Activated CD8-positive, alpha-beta T cell treated with anti-CD3 and anti-CD28 coated beads, Interleukin-2, amount 10 ng/mL, durations not matched to agents 7 days and 5 days (primary cell): Measurements from ENCODE around the gene MRPS17. TPM values are rescaled to one million over a fixed set of nuclear protein-coding genes. Genes with fewer than 3 reads are reported as not detected.

Source experiments
- ATAC-seq: fragments of 150-1000 bp; cut with Tn5 transposase; one replicate; pipeline ENCODE4 v1.10.0; 2021; ENCODE audit warnings: moderate library complexity
- CTCF ChIA-PET: fragments of 350-600 bp; sonication (Branson Sonifier 250); formaldehyde crosslinking; loops from one replicate; lab custom pipeline; 2021; ENCODE audit warnings: antibody characterized with exemption; lab: Charles Lee
- POLR2A ChIA-PET: fragments of 350-600 bp; sonication (Branson Sonifier 250); formaldehyde crosslinking; loops from one replicate; lab custom pipeline; 2021; ENCODE audit warnings: antibody characterized with exemption; lab: Charles Lee
- DNase-seq: peaks from one replicate; pipeline ENCODE4 v3.0.0-alpha.2; 2020
- H3K27ac Mint-ChIP-seq: one replicate; pipeline ENCODE4 v1.8.0; 2021; ENCODE audit warnings: mild to moderate bottlenecking, mixed read lengths
- H3K27me3 Mint-ChIP-seq: one replicate; pipeline ENCODE4 v1.8.0; 2021; ENCODE audit warnings: low read depth, mixed read lengths
- H3K36me3 Mint-ChIP-seq: one replicate; pipeline ENCODE4 v1.8.0; 2021; ENCODE audit warnings: low read depth, mixed read lengths
- H3K4me1 Mint-ChIP-seq: one replicate; pipeline ENCODE4 v1.8.0; 2021; ENCODE audit warnings: low read depth, mixed read lengths
- H3K4me3 Mint-ChIP-seq: one replicate; pipeline ENCODE4 v1.8.0; 2021; ENCODE audit warnings: mild to moderate bottlenecking, mixed read lengths
- H3K9me3 Mint-ChIP-seq: one replicate; pipeline ENCODE4 v1.8.0; 2022; ENCODE audit warnings: mixed read lengths; ENCODE audit not compliant: insufficient read depth
- total RNA-seq, 2 experiments: library from RNA; stranded (reverse); gene quantifications; one replicate each; pipeline ENCODE4 v1.2.3, GENCODE V29; 2021

MRPS17 gene
- total RNA-seq, 2 experiments from 2014 or later = 14.0 to 17.4 TPM

- ChIA-PET CTCF (interaction anchor here (1.2 kb wide), 1 partner anchor 12 kb away, joined by 3 read pairs; no protein-coding TSS in a partner anchor), POLR2A (no interaction called here)
- Mint-ChIP-seq H3K36me3 (peaks cover 18% of the 10 kb centered on the region), H3K4me3 (no peak overlapping the region), H3K27me3 (no peaks in the 10 kb centered on the region), H3K9me3 (no peaks in the 10 kb centered on the region), H3K27ac (no peak overlapping the region), H3K4me1 (no peaks in the 10 kb centered on the region)
- ATAC-seq (no peak), DNase-seq (no peak)
Measured at GRCh38 chr7:55975988-55976633, 24.4 kb downstream of the MRPS17 start.

DNA sequence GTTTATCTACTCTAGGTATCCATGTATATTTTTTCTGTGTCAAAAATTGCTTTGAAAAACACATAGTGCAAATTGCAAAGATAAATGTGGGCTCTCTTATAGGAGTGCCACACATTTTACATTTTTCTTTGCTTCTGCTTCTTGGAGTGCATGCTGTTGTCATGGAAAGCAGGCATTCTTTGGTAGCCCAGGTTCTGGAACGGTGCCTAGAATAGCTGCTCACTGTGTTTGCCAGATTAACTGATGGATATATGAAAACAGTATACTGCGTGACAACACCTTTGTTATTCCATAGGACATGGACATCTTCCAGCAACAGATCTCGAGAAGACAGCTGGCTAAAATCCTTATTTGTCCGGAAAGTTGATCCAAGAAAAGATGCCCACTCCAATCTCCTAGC lies 26.2 kb downstream of the MRPS17 start:
- Mint-ChIP-seq H3K4me3 (no peak overlapping the region), H3K4me1 (no peaks in the 10 kb centered on the region), H3K9me3 (no peaks in the 10 kb centered on the region), H3K27me3 (no peaks in the 10 kb centered on the region), H3K36me3 (peaks cover 20% of the 10 kb centered on the region), H3K27ac (no peak overlapping the region)
- ATAC-seq = no peak
- POLR2A ChIA-PET = no interaction called here
- DNase-seq = no peak
- CTCF ChIA-PET = interaction anchor here (1.2 kb wide), 1 partner anchor 14 kb away, joined by 3 read pairs; no protein-coding TSS in a partner anchor

DNA sequence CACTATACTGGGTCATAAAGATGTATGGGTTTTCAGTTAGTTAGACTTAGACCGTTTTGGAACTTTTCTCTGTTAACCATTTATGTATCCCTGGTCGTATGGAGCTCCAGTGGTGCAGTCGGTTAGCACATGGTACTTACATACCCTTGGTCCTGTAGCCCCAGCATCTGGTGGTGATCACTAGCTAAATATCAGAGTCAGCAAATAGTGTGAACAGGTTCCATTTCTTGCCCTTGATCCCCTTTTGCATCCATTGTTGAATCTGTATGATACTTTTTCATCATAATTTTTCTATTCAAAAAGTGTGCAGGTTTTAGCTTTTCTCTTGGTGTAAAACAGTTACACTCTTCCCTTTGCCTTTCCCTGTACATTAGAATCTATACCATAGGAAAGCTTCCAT lies 28.6 kb downstream of the MRPS17 start:
- ChIA-PET POLR2A (no interaction called here), CTCF (interaction anchor here (1.5 kb wide), 1 partner anchor 16 kb away, joined by 5 read pairs; no protein-coding TSS in a partner anchor)
- no peak for DNase-seq
- H3K27me3 Mint-ChIP-seq = no peaks in the 10 kb centered on the region
- no peaks in the 10 kb centered on the region for H3K4me1 Mint-ChIP-seq
- H3K27ac Mint-ChIP-seq = no peak overlapping the region
- H3K4me3 Mint-ChIP-seq = no peak overlapping the region
- ATAC-seq = no peak
- no peaks in the 10 kb centered on the region for H3K9me3 Mint-ChIP-seq
- peaks cover 30% of the 10 kb centered on the region for H3K36me3 Mint-ChIP-seq

GRCh38 chr7:55983537-55983936 lies 31.9 kb downstream of the MRPS17 start:
- H3K27ac Mint-ChIP-seq = no peak overlapping the region
- no peaks in the 10 kb centered on the region for H3K9me3 Mint-ChIP-seq
- ChIA-PET POLR2A (no interaction called here), CTCF (no interaction called here)
- no peak overlapping the region for H3K4me3 Mint-ChIP-seq
- H3K4me1 Mint-ChIP-seq = no peaks in the 10 kb centered on the region
- DNase-seq (no peak), ATAC-seq (no peak)
- peaks cover 34% of the 10 kb centered on the region for H3K36me3 Mint-ChIP-seq
- H3K27me3 Mint-ChIP-seq = no peaks in the 10 kb centered on the region

DNA sequence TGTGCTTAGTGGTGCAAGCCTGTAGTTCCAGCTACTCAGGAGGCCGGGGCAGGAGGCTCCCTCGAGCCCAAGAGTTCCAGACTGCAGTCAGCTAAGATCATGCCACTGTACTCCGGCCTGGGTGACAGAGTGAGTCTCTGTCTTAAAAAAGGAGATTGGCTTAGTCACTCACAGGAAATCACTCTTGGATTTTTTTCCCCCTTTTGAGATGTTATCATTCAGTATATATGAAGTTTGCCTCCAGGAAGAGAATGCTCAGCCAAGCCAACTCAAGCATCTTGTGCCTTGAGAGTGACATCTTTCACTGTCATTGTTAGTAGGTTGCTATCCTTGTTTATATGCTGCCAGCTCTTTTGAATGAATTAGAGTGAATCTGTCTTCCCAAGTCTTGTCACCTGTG lies 40.7 kb downstream of the MRPS17 start:
- peaks cover 28% of the 10 kb centered on the region for H3K36me3 Mint-ChIP-seq
- no peaks in the 10 kb centered on the region for H3K9me3 Mint-ChIP-seq
- H3K4me1 Mint-ChIP-seq = no peaks in the 10 kb centered on the region
- H3K27ac Mint-ChIP-seq = no peak overlapping the region
- DNase-seq (no peak), ATAC-seq (no peak)
- no peaks in the 10 kb centered on the region for H3K27me3 Mint-ChIP-seq
- ChIA-PET CTCF (no interaction called here), POLR2A (no interaction called here)
- H3K4me3 Mint-ChIP-seq = no peak overlapping the region

GRCh38 chr7:55996856-55997500 lies 45.3 kb downstream of the MRPS17 start:
- ChIA-PET POLR2A (no interaction called here), CTCF (no interaction called here)
- peaks cover 3% of the 10 kb centered on the region for H3K4me1 Mint-ChIP-seq
- no peaks in the 10 kb centered on the region for H3K27me3 Mint-ChIP-seq
- no peak overlapping the region for H3K4me3 Mint-ChIP-seq
- no peak overlapping the region for H3K27ac Mint-ChIP-seq
- ATAC-seq (no peak), DNase-seq (no peak)
- no peaks in the 10 kb centered on the region for H3K9me3 Mint-ChIP-seq
- peaks cover 26% of the 10 kb centered on the region for H3K36me3 Mint-ChIP-seq

- Mint-ChIP-seq H3K9me3 (no peaks in the 10 kb centered on the region), H3K27me3 (no peaks in the 10 kb centered on the region), H3K27ac (no peak overlapping the region), H3K4me3 (no peak overlapping the region), H3K36me3 (peaks cover 10% of the 10 kb centered on the region), H3K4me1 (peaks cover 3% of the 10 kb centered on the region)
- DNase-seq = no peak
- POLR2A ChIA-PET = no interaction called here
- CTCF ChIA-PET = interaction anchor here (1.0 to 3.2 kb wide), 3 partner anchors 11 to 70 kb away, joined by 3 to 15 read pairs (median 5); no protein-coding TSS in a partner anchor
- ATAC-seq = no peak
Measured at GRCh38 chr7:56003749-56004148, 52.1 kb downstream of the MRPS17 start.

Other genes with a start within 250 kb of the MRPS17 start
- gene SEPTIN14, start 89.1 kb upstream of the MRPS17 start, total RNA-seq = not detected
- 1 to 10 TPM; 1.9 to 2.4 TPM for gene ZNF713, start 64.4 kb upstream of the MRPS17 start, total RNA-seq
- 10 to 100 TPM; 35.0 to 37.2 TPM for gene NIPSNAP2, start 12.7 kb downstream of the MRPS17 start, total RNA-seq
- gene PSPH, start 99.6 kb downstream of the MRPS17 start, total RNA-seq = 10 to 100 TPM; 14.6 to 16.8 TPM
- 100 to 1,000 TPM; 157 to 170 TPM for gene CCT6A, start 99.9 kb downstream of the MRPS17 start, total RNA-seq
- gene SUMF2, start 112.4 kb downstream of the MRPS17 start, total RNA-seq = 100 to 1,000 TPM; 121 to 124 TPM
- gene PHKG1, start 141.1 kb downstream of the MRPS17 start, total RNA-seq = 1 to 10 TPM; 1.7 to 2.0 TPM
- 100 to 1,000 TPM; 526 to 534 TPM for gene CHCHD2, start 154.6 kb downstream of the MRPS17 start, total RNA-seq
- gene NUPR2, start 164.5 kb downstream of the MRPS17 start, total RNA-seq = not detected